Measurements from ENCODE around the gene CHRNA3. TPM values are rescaled to one million over a fixed set of nuclear protein-coding genes. Genes with fewer than 3 reads are reported as not detected.

Gene CHRNA3
- polyA plus RNA-seq, 1 of the 3 experiments (the other 2 are of a cell fraction), result 2.3 TPM

GRCh38 chr15:78642331-78642730 is 21.5 kb upstream of the CHRNA3 start:
- Histone ChIP-seq H3K36me3 (replicated peaks in 1 of 2; ENCODE audit: control insufficient read depth in 1 of 2, insufficient read depth in 2 of 2, low read length in 1 of 2) (no peaks in the 10 kb centered on the region), H3K9me2 (no peaks in the 10 kb centered on the region), H3K4me2 (no peak overlapping the region), H3F3A (replicated peaks; ENCODE audit: insufficient read depth) (no peaks in the 10 kb centered on the region), H3K79me2 (ENCODE audit: insufficient read depth) (no peaks in the 10 kb centered on the region), H2AFZ (ENCODE audit: low read depth) (no peak overlapping the region), H3K27me3 (ENCODE audit: insufficient read depth) (peaks cover 16% of the 10 kb centered on the region), H3K9ac (no peak overlapping the region), H3K9me3 (no peaks in the 10 kb centered on the region), H3K27ac (ENCODE audit: low read depth in 2 of 2, low read length in 1 of 2) (peak overlapping the region in 1 of 2 experiments; percentile 98; a peak in 2 of 4 replicates), H3K4me3 (ENCODE audit: low read depth in 2 of 2, low read length in 1 of 2) (peak overlapping the region in 1 of 2 experiments; percentile 55; a peak in 1 of 4 replicates), H4K20me1 (ENCODE audit: insufficient read depth) (no peaks in the 10 kb centered on the region), H3K4me1 (ENCODE audit: control insufficient read depth in 1 of 2, insufficient read depth in 2 of 2, low read depth in 1 of 2, low read length in 1 of 2) (peaks cover 0 to 46% of the 10 kb centered on the region in 2 experiments; a peak in 2 of 4 replicates)
- WGBS (ENCODE audit: low lambda C conversion rate), result 52% methylated on average over 5 of the region's 5 CpGs
- CTCF ChIA-PET, result interaction anchor here (0.7 to 8.5 kb wide), 11 partner anchors 9 to 173 kb away, joined by 3 to 157 read pairs (median 6); no protein-coding TSS in a partner anchor
- DNase-seq, result peak; percentile 63
- POLR2A ChIA-PET, result interaction anchor here (0.6 to 8.9 kb wide), 16 partner anchors 10 to 204 kb away, joined by 3 to 191 read pairs (median 6); partner anchors contain the start of genes CHRNA3, CHRNA5 and IREB2
- no peak for TF ChIP-seq SMC3 (IDR thresholded peaks at IDR 0.05; ENCODE audit: low read depth, low read length)
- TF ChIP-seq MEF2A (IDR thresholded peaks at IDR 0.05; ENCODE audit: borderline replicate concordance, low read depth), result no peak
- TF ChIP-seq GATA2 (CRISPR knock-in tag; IDR thresholded peaks at IDR 0.05), result no peak
- no peak for TF ChIP-seq NRF1 (IDR thresholded peaks at IDR 0.05; ENCODE audit: low read depth, low read length)
- no peak for TF ChIP-seq TAF1 (IDR thresholded peaks at IDR 0.05; ENCODE audit: borderline replicate concordance, low read depth, low read length)
- no peak for TF ChIP-seq CHD2 (IDR thresholded peaks at IDR 0.05; ENCODE audit: low read length, partially characterized antibody)
- TF ChIP-seq TEAD4 (IDR thresholded peaks at IDR 0.05; ENCODE audit: borderline replicate concordance, insufficient read depth), result no peak
- no peak for TF ChIP-seq SIN3A (IDR thresholded peaks at IDR 0.05; ENCODE audit: borderline replicate concordance, low read depth, low read length)
- no peak for TF ChIP-seq IRF3 (IDR thresholded peaks at IDR 0.05; ENCODE audit: low read depth, low read length)
- TF ChIP-seq ZBTB33 (IDR thresholded peaks at IDR 0.05; ENCODE audit: borderline replicate concordance, low read depth), result no peak
- no peak for TF ChIP-seq YY1 (IDR thresholded peaks at IDR 0.05; ENCODE audit: low read depth)

- WGBS (ENCODE audit: low lambda C conversion rate), result 61% methylated on average over 9 of the region's 11 CpGs
- Histone ChIP-seq H3K9me2 (no peaks in the 10 kb centered on the region), H3K36me3 (replicated peaks in 1 of 2; ENCODE audit: control insufficient read depth in 1 of 2, insufficient read depth in 2 of 2, low read length in 1 of 2) (no peaks in the 10 kb centered on the region), H3K27me3 (ENCODE audit: insufficient read depth) (peaks cover 16% of the 10 kb centered on the region), H3K4me1 (ENCODE audit: control insufficient read depth in 1 of 2, insufficient read depth in 2 of 2, low read depth in 1 of 2, low read length in 1 of 2) (peaks cover 0 to 50% of the 10 kb centered on the region in 2 experiments; a peak in 2 of 4 replicates), H2AFZ (ENCODE audit: low read depth) (no peak overlapping the region), H3K9ac (no peak overlapping the region), H4K20me1 (ENCODE audit: insufficient read depth) (no peaks in the 10 kb centered on the region), H3F3A (replicated peaks; ENCODE audit: insufficient read depth) (no peaks in the 10 kb centered on the region), H3K79me2 (ENCODE audit: insufficient read depth) (no peaks in the 10 kb centered on the region), H3K9me3 (no peaks in the 10 kb centered on the region), H3K27ac (ENCODE audit: low read depth in 2 of 2, low read length in 1 of 2) (peak overlapping the region in 1 of 2 experiments; percentile 98; a peak in 2 of 4 replicates), H3K4me2 (no peak overlapping the region), H3K4me3 (ENCODE audit: low read depth in 2 of 2, low read length in 1 of 2) (peak overlapping the region in 1 of 2 experiments; percentile 55; a peak in 2 of 4 replicates)
- TF ChIP-seq USF2 (IDR thresholded peaks at IDR 0.05; ENCODE audit: borderline replicate concordance, low read depth, low read length) (no peak), TAF1 (IDR thresholded peaks at IDR 0.05; ENCODE audit: borderline replicate concordance, low read depth, low read length) (no peak), MXI1 (IDR thresholded peaks at IDR 0.05; ENCODE audit: low read depth, low read length) (no peak), GATA2 (CRISPR knock-in tag; IDR thresholded peaks at IDR 0.05) (no peak), ZBTB33 (IDR thresholded peaks at IDR 0.05; ENCODE audit: borderline replicate concordance, low read depth) (no peak)
- no peak for DNase-seq
- ChIA-PET CTCF (interaction anchor here (0.9 to 8.5 kb wide), 12 partner anchors 11 to 167 kb away, joined by 3 to 157 read pairs (median 4); no protein-coding TSS in a partner anchor), POLR2A (interaction anchor here (0.6 to 8.9 kb wide), 17 partner anchors 10 to 204 kb away, joined by 3 to 191 read pairs (median 6); partner anchors contain the start of genes CHRNA3, CHRNA5 and IREB2)
Observed at GRCh38 chr15:78641749-78642275, 21.0 kb upstream of the CHRNA3 start.
